Mesodermal cell (in vitro differentiated cells): ENCODE data around the gene ARPC2.

Experiments used
- H3K27ac ChIP-seq: 2 replicates; pipeline ENCODE4 v1.7.0; 2013; ENCODE audit warnings: mild to moderate bottlenecking, low read depth, low read length, moderate library complexity; ENCODE audit not compliant: severe bottlenecking
- H3K36me3 ChIP-seq: 2 replicates; pipeline ENCODE4 v1.7.1; 2013; ENCODE audit warnings: mild to moderate bottlenecking, low read length, moderate library complexity; ENCODE audit not compliant: control insufficient read depth, insufficient read depth
- H3K4me1 ChIP-seq: one replicate; pipeline ENCODE4 v1.7.1; 2013; ENCODE audit warnings: mild to moderate bottlenecking, low read length; ENCODE audit not compliant: insufficient read depth, control insufficient read depth, poor library complexity, severe bottlenecking
- H3K4me3 ChIP-seq: 2 replicates; pipeline ENCODE4 v1.7.0; 2013; ENCODE audit warnings: low read length, control low read depth, mild to moderate bottlenecking; ENCODE audit not compliant: insufficient read depth, poor library complexity, severe bottlenecking; ENCODE audit errors: extremely low read depth
- H3K9me3 ChIP-seq: 2 replicates; pipeline ENCODE4 v1.7.1; 2013; ENCODE audit warnings: mild to moderate bottlenecking, low read length, moderate library complexity; ENCODE audit not compliant: control insufficient read depth
- WGBS, 2 experiments: methylation state at CpG; one replicate each; pipeline ENCODE4 v1.1.5; 2013; ENCODE audit warnings: missing lambda C conversion rate in 2 of 2; ENCODE audit not compliant: insufficient coverage in 2 of 2; 5-methylcytosine and 5-hydroxymethylcytosine counted together

ARPC2 gene

GRCh38 chr2:218262631-218263586 lies 45.9 kb downstream of the ARPC2 start:
- H3K36me3 ChIP-seq: peaks cover 49% of the 10 kb centered on the region
- peaks cover 45% of the 10 kb centered on the region for H3K4me1 ChIP-seq
- no peaks in the 10 kb centered on the region for H3K9me3 ChIP-seq
- no peak overlapping the region for H3K4me3 ChIP-seq
- H3K27ac ChIP-seq: no peak overlapping the region
- WGBS, 2 experiments: 96 to 97% methylated on average over 33 of the region's 39 CpGs

GRCh38 chr2:218263817-218264641 lies 47.0 kb downstream of the ARPC2 start:
- no peak overlapping the region for H3K4me3 ChIP-seq
- WGBS, 2 experiments: 94 to 96% methylated on average over 12 to 15 of the region's 17 CpGs
- H3K9me3 ChIP-seq: no peaks in the 10 kb centered on the region
- H3K4me1 ChIP-seq: peaks cover 35% of the 10 kb centered on the region
- peaks cover 53% of the 10 kb centered on the region for H3K36me3 ChIP-seq
- H3K27ac ChIP-seq: no peak overlapping the region

GRCh38 chr2:218264773-218265561 lies 48.0 kb downstream of the ARPC2 start:
- WGBS, 2 experiments: 97 to 98% methylated on average over 19 to 20 of the region's 22 CpGs
- peaks cover 53% of the 10 kb centered on the region for H3K36me3 ChIP-seq
- no peaks in the 10 kb centered on the region for H3K9me3 ChIP-seq
- no peak overlapping the region for H3K27ac ChIP-seq
- H3K4me1 ChIP-seq: peaks cover 26% of the 10 kb centered on the region
- H3K4me3 ChIP-seq: no peak overlapping the region

- Histone ChIP-seq H3K36me3 (peaks cover 53% of the 10 kb centered on the region), H3K9me3 (no peaks in the 10 kb centered on the region), H3K4me3 (no peak overlapping the region), H3K27ac (no peak overlapping the region), H3K4me1 (peaks cover 20% of the 10 kb centered on the region)
- 94 to 98% methylated on average over 8 of the region's 8 CpGs for WGBS, 2 experiments
Observed at GRCh38 chr2:218265626-218266025, 48.6 kb downstream of the ARPC2 start.

- Histone ChIP-seq H3K36me3 (peaks cover 53% of the 10 kb centered on the region), H3K4me3 (no peak overlapping the region), H3K4me1 (peaks cover 12% of the 10 kb centered on the region), H3K27ac (no peak overlapping the region), H3K9me3 (no peaks in the 10 kb centered on the region)
- 94 to 97% methylated on average over 10 to 14 of the region's 15 CpGs for WGBS, 2 experiments
Observed at GRCh38 chr2:218266316-218266979, 49.5 kb downstream of the ARPC2 start.

GRCh38 chr2:218267259-218267658 lies 50.3 kb downstream of the ARPC2 start:
- Histone ChIP-seq H3K9me3 (no peaks in the 10 kb centered on the region), H3K4me3 (no peak overlapping the region), H3K27ac (no peak overlapping the region), H3K4me1 (peaks cover 6% of the 10 kb centered on the region), H3K36me3 (peaks cover 53% of the 10 kb centered on the region)
- WGBS, 2 experiments: 95 to 100% methylated on average over 3 to 6 of the region's 6 CpGs

- Histone ChIP-seq H3K36me3 (peaks cover 47% of the 10 kb centered on the region), H3K27ac (peak within 1 kb of the TSS; percentile 86)
- 0 to 1% methylated on average over 38 to 45 of the region's 64 CpGs for WGBS, 2 experiments
Observed at GRCh38 chr2:218269900-218270720, 53.1 kb downstream of the ARPC2 start, which contains the start of the genes AAMP and PNKD. TSS of gene AAMP (minus strand) at chr2:218270137. CDS start at chr2:218270086, 51 bp downstream. TSS of gene PNKD (plus strand) at chr2:218270519. CDS start at chr2:218270536, 17 bp downstream.

GRCh38 chr2:218270721-218271486 lies 53.9 kb downstream of the ARPC2 start:
- no peak overlapping the region for H3K27ac ChIP-seq
- 6 to 8% methylated on average over 19 to 23 of the region's 23 CpGs for WGBS, 2 experiments

More at GRCh38 chr2:218269900-218270720, 53.1 kb downstream of the ARPC2 start, which contains the start of the genes AAMP and PNKD:
- no peaks in the 10 kb centered on the region for H3K9me3 ChIP-seq
- peak within 1 kb of the TSS; percentile 91 for H3K4me3 ChIP-seq
- H3K4me1 ChIP-seq: no peaks in the 10 kb centered on the region

GRCh38 chr2:218271487-218271797 lies 54.5 kb downstream of the ARPC2 start:
- peak overlapping the region; percentile 91 for H3K4me3 ChIP-seq
- H3K4me1 ChIP-seq: no peaks in the 10 kb centered on the region
- no peak overlapping the region for H3K27ac ChIP-seq
- H3K9me3 ChIP-seq: no peaks in the 10 kb centered on the region
- WGBS, 2 experiments: 85% methylated on average over 4 of the region's 4 CpGs
- H3K36me3 ChIP-seq: peaks cover 50% of the 10 kb centered on the region

More at GRCh38 chr2:218270721-218271486, 53.9 kb downstream of the ARPC2 start:
- Histone ChIP-seq H3K4me1 (no peaks in the 10 kb centered on the region), H3K9me3 (no peaks in the 10 kb centered on the region), H3K4me3 (peak overlapping the region; percentile 91), H3K36me3 (peaks cover 50% of the 10 kb centered on the region)
